HCT116 (cell line): ENCODE measurements around the gene SLC66A2.

Experiments used
- POLR2A ChIP-seq: IDR thresholded peaks from 2 replicates; pipeline ENCODE4 v1.7.0; 2011; ENCODE audit warnings: borderline replicate concordance; ENCODE audit not compliant: insufficient read depth, insufficient read length; ENCODE audit errors: extremely low read depth
- POLR2AphosphoS5 ChIP-seq: IDR thresholded peaks from 2 replicates; pipeline ENCODE4 v1.6.1; 2011; ENCODE audit warnings: mild to moderate bottlenecking, low read depth, low read length, moderate library complexity
- TF ChIP-seq, protein P1 (sequence below): IDR thresholded peaks from 2 replicates; pipeline ENCODE4 v1.6.1; 2012
- TF ChIP-seq, protein P2 (sequence below), 3 experiments: fragments of 200-600 bp in 1 of 3; sonication (generic) in 1 of 3; IDR thresholded peaks in 2 of 3; conservative IDR thresholded peaks in 1 of 3; 2 replicates each; pipeline ENCODE4 v1.5.1; 2012 to 2017; ENCODE audit warnings: low read depth in 2 of 3, low read length in 2 of 3, antibody characterized with exemption in 1 of 3, borderline replicate concordance in 1 of 3, control low read depth in 1 of 3, mild to moderate bottlenecking in 1 of 3, mixed read lengths in 1 of 3, mixed run types in 1 of 3, moderate library complexity in 1 of 3; ENCODE audit not compliant: insufficient read depth in 1 of 3

DNA sequence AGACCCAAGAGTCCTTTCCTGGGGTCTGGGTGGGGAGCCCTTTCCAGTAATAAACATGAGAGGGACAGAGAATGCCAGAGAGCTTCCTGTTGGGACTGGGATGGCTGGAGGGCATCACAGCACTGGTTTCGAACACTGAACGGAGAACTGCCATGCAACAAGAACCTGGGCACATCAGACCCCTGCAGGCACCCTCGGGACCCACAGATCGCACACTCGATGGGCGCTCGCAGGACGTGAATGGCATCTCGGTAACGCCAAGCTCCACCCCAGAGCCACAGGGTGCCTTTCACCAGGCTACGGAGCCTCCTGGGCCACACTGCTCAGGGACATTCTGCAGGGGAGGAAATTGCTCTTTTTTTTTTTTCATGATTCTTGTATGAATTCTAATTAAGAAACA lies 25.1 kb downstream of the SLC66A2 start:
- TF ChIP-seq, protein P1, sequence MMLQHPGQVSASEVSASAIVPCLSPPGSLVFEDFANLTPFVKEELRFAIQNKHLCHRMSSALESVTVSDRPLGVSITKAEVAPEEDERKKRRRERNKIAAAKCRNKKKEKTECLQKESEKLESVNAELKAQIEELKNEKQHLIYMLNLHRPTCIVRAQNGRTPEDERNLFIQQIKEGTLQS: no peak
- TF ChIP-seq POLR2A: no peak
- TF ChIP-seq POLR2AphosphoS5: no peak
- TF ChIP-seq, protein P2, sequence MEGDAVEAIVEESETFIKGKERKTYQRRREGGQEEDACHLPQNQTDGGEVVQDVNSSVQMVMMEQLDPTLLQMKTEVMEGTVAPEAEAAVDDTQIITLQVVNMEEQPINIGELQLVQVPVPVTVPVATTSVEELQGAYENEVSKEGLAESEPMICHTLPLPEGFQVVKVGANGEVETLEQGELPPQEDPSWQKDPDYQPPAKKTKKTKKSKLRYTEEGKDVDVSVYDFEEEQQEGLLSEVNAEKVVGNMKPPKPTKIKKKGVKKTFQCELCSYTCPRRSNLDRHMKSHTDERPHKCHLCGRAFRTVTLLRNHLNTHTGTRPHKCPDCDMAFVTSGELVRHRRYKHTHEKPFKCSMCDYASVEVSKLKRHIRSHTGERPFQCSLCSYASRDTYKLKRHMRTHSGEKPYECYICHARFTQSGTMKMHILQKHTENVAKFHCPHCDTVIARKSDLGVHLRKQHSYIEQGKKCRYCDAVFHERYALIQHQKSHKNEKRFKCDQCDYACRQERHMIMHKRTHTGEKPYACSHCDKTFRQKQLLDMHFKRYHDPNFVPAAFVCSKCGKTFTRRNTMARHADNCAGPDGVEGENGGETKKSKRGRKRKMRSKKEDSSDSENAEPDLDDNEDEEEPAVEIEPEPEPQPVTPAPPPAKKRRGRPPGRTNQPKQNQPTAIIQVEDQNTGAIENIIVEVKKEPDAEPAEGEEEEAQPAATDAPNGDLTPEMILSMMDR (IDR thresholded peaks at IDR 0.05 in 2 of 3, conservative IDR thresholded peaks at IDR 0.05 in 1 of 3; ENCODE audit: borderline replicate concordance in 1 of 3, insufficient read depth in 1 of 3, low read depth in 2 of 3, low read length in 2 of 3): no peak
